ENCODE results near the gene ZNF213. TPM values are rescaled to one million over a fixed set of nuclear protein-coding genes. Genes with fewer than 3 reads are reported as not detected.
A peak's percentile ranks its signal among the peaks of the same experiment; 100 is the strongest.

Gene ZNF213
- total RNA-seq, 1 donor from 2014 or later: 14.9 TPM

- Mint-ChIP-seq H3K4me3 (peak overlapping the region; percentile 59), H3K27ac (ENCODE audit: unreplicated experiment) (peak overlapping the region; percentile 95), H3K36me3 (ENCODE audit: low read depth) (no peaks in the 10 kb centered on the region)
Observed at GRCh38 chr16:3088450-3088849, 46.4 kb upstream of the ZNF213 start.

GRCh38 chr16:3088925-3089716 lies 45.7 kb upstream of the ZNF213 start:
- Mint-ChIP-seq H3K36me3 (ENCODE audit: low read depth) (no peaks in the 10 kb centered on the region), H3K27me3 (ENCODE audit: low read depth) (no peaks in the 10 kb centered on the region), H3K27ac (ENCODE audit: unreplicated experiment) (no peak overlapping the region), H3K4me3 (no peak overlapping the region), H3K9me3 (no peaks in the 10 kb centered on the region), H3K4me1 (peaks cover 18% of the 10 kb centered on the region)
- TF ChIP-seq CTCF (conservative IDR thresholded peaks at IDR 0.05): no peak
- DNase-seq (ENCODE audit: low read depth, low spot score): no peak

More at GRCh38 chr16:3088450-3088849, 46.4 kb upstream of the ZNF213 start:
- TF ChIP-seq CTCF (conservative IDR thresholded peaks at IDR 0.05): no peak
- H3K9me3 Mint-ChIP-seq: no peaks in the 10 kb centered on the region
- peaks cover 18% of the 10 kb centered on the region for H3K4me1 Mint-ChIP-seq
- no peaks in the 10 kb centered on the region for H3K27me3 Mint-ChIP-seq (ENCODE audit: low read depth)
- DNase-seq (ENCODE audit: low read depth, low spot score): no peak

GRCh38 chr16:3089717-3090592 lies 44.9 kb upstream of the ZNF213 start:
- Mint-ChIP-seq H3K4me1 (peaks cover 24% of the 10 kb centered on the region), H3K36me3 (ENCODE audit: low read depth) (no peaks in the 10 kb centered on the region), H3K9me3 (no peaks in the 10 kb centered on the region), H3K27me3 (ENCODE audit: low read depth) (peaks cover 5% of the 10 kb centered on the region), H3K4me3 (no peak overlapping the region), H3K27ac (ENCODE audit: unreplicated experiment) (no peak overlapping the region)
- no peak for DNase-seq (ENCODE audit: low read depth, low spot score)
- no peak for TF ChIP-seq CTCF (conservative IDR thresholded peaks at IDR 0.05)

- H3K36me3 Mint-ChIP-seq (ENCODE audit: low read depth): no peaks in the 10 kb centered on the region
- H3K9me3 Mint-ChIP-seq: no peaks in the 10 kb centered on the region
- H3K27me3 Mint-ChIP-seq (ENCODE audit: low read depth): peaks cover 10% of the 10 kb centered on the region
- H3K27ac Mint-ChIP-seq (ENCODE audit: unreplicated experiment): no peak overlapping the region
- no peak for DNase-seq (ENCODE audit: low read depth, low spot score)
- TF ChIP-seq CTCF (conservative IDR thresholded peaks at IDR 0.05): no peak
- H3K4me3 Mint-ChIP-seq: no peak overlapping the region
- peaks cover 24% of the 10 kb centered on the region for H3K4me1 Mint-ChIP-seq
Observed at GRCh38 chr16:3091551-3091950, 43.3 kb upstream of the ZNF213 start.

GRCh38 chr16:3092501-3092941 lies 42.3 kb upstream of the ZNF213 start:
- no peak overlapping the region for H3K4me3 Mint-ChIP-seq
- DNase-seq (ENCODE audit: low read depth, low spot score): no peak
- H3K4me1 Mint-ChIP-seq: peaks cover 21% of the 10 kb centered on the region
- H3K27me3 Mint-ChIP-seq (ENCODE audit: low read depth): peaks cover 20% of the 10 kb centered on the region
- H3K9me3 Mint-ChIP-seq: no peaks in the 10 kb centered on the region
- no peaks in the 10 kb centered on the region for H3K36me3 Mint-ChIP-seq (ENCODE audit: low read depth)
- no peak overlapping the region for H3K27ac Mint-ChIP-seq (ENCODE audit: unreplicated experiment)
- TF ChIP-seq CTCF (conservative IDR thresholded peaks at IDR 0.05): no peak
